ENCODE data around the gene UVRAG. TPM values are rescaled to one million over a fixed set of nuclear protein-coding genes. Genes with fewer than 3 reads are reported as not detected.

UVRAG gene
- total and polyA plus RNA-seq, 2 of the 13 experiments (the other 11 are each of a cell fraction or from before 2014, with no cell fraction given), result 9.7 to 17.3 TPM

- no peak for TF ChIP-seq ZNF430 (CRISPR knock-in tag; IDR thresholded peaks at IDR 0.05)
- no peak for TF ChIP-seq ZSCAN12 (CRISPR knock-in tag; IDR thresholded peaks at IDR 0.05)
- peak; percentile 51; the same call in 1 of the 2 replicates for TF ChIP-seq MYC (CRISPR knock-in tag; IDR thresholded peaks at IDR 0.05; ENCODE audit: borderline replicate concordance)
- TF ChIP-seq TCF7 (IDR thresholded peaks at IDR 0.05; ENCODE audit: low read depth), result 0 out of 2 replicates have a peak, but pooled peaks have one; percentile 39
- TF ChIP-seq SRSF9 (IDR thresholded peaks at IDR 0.05; ENCODE audit: borderline replicate concordance, insufficient read depth, low read depth, low read length, poor library complexity, severe bottlenecking), result no peak
- no peak for TF ChIP-seq SATB2 (CRISPR knock-in tag; IDR thresholded peaks at IDR 0.05)
Observed at GRCh38 chr11:76177250-76177686, 362.3 kb downstream of the UVRAG start (continued).

- Histone ChIP-seq H3K79me2 (ENCODE audit: insufficient read depth, low read length) (no peaks in the 10 kb centered on the region), H3K36me3 (replicated peaks in 1 of 2; ENCODE audit: control insufficient read depth in 1 of 2, insufficient read depth in 2 of 2, low read length in 2 of 2) (no peaks in the 10 kb centered on the region), H3K9ac (ENCODE audit: insufficient read depth, low read depth, low read length) (no peak overlapping the region), H3K4me2 (ENCODE audit: low read depth, low read length) (no peak overlapping the region), H2AFZ (ENCODE audit: low read length) (no peak overlapping the region), H4K20me1 (ENCODE audit: insufficient read depth, low read length) (no peaks in the 10 kb centered on the region), H3K4me3 (replicated peaks in 1 of 3; ENCODE audit: insufficient read depth in 1 of 3, low read depth in 2 of 3, low read length in 3 of 3) (no peak overlapping the region), H3K9me3 (ENCODE audit: low read length) (no peaks in the 10 kb centered on the region), H3K4me1 (ENCODE audit: insufficient read depth, low read length) (peaks cover 56% of the 10 kb centered on the region), H3K27me3 (ENCODE audit: control insufficient read depth in 1 of 2, insufficient read depth in 2 of 2, low read length in 2 of 2) (peaks cover 0 to 5% of the 10 kb centered on the region in 2 experiments; a peak in 2 of 5 replicates), H3K27ac (ENCODE audit: extremely low read length, insufficient read depth, low read length) (no peak overlapping the region)
- BruUV-seq (replicated peaks), result no TSS peak
- ATAC-seq (no peak), DNase-seq (ENCODE audit: low spot score) (no peak), FAIRE-seq (no peak)
- ChIA-PET POLR2A (no interaction called here), CTCF (ENCODE audit: low intra/inter-chr PET ratio, low total read pairs) (no interaction called here)
- intact Hi-C loops (cut with micrococcal nuclease; ENCODE audit: unreplicated experiment), result no loop called here
- 87% methylated on average over 7 of the region's 13 CpGs for WGBS (ENCODE audit: low lambda C conversion rate)
- in situ Hi-C loops (cut with HindIII; ENCODE audit: extremely low pct_ligation_motif_present, low pct_unique_long_range_greater_than_20kb), result no loop called here
- TF ChIP-seq PLRG1 (conservative IDR thresholded peaks at IDR 0.05), result no peak
- TF ChIP-seq, protein P1, sequence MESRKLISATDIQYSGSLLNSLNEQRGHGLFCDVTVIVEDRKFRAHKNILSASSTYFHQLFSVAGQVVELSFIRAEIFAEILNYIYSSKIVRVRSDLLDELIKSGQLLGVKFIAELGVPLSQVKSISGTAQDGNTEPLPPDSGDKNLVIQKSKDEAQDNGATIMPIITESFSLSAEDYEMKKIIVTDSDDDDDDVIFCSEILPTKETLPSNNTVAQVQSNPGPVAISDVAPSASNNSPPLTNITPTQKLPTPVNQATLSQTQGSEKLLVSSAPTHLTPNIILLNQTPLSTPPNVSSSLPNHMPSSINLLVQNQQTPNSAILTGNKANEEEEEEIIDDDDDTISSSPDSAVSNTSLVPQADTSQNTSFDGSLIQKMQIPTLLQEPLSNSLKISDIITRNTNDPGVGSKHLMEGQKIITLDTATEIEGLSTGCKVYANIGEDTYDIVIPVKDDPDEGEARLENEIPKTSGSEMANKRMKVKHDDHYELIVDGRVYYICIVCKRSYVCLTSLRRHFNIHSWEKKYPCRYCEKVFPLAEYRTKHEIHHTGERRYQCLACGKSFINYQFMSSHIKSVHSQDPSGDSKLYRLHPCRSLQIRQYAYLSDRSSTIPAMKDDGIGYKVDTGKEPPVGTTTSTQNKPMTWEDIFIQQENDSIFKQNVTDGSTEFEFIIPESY (CRISPR knock-in tag; IDR thresholded peaks at IDR 0.05), result peak; percentile 15; the same call in 1 of the 2 replicates
- TF ChIP-seq, protein P2, sequence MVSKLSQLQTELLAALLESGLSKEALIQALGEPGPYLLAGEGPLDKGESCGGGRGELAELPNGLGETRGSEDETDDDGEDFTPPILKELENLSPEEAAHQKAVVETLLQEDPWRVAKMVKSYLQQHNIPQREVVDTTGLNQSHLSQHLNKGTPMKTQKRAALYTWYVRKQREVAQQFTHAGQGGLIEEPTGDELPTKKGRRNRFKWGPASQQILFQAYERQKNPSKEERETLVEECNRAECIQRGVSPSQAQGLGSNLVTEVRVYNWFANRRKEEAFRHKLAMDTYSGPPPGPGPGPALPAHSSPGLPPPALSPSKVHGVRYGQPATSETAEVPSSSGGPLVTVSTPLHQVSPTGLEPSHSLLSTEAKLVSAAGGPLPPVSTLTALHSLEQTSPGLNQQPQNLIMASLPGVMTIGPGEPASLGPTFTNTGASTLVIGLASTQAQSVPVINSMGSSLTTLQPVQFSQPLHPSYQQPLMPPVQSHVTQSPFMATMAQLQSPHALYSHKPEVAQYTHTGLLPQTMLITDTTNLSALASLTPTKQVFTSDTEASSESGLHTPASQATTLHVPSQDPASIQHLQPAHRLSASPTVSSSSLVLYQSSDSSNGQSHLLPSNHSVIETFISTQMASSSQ (IDR thresholded peaks at IDR 0.05; ENCODE audit: low read depth), result no peak
- TF ChIP-seq, protein P2 (CRISPR knock-in tag; IDR thresholded peaks at IDR 0.05; ENCODE audit: borderline replicate concordance), result 0 out of 2 replicates have a peak, but pooled peaks have one; percentile 22
- peak; percentile 89 for TF ChIP-seq ZSCAN25 (CRISPR knock-in tag; IDR thresholded peaks at IDR 0.05)
- peak; percentile 8 for TF ChIP-seq HNRNPLL (IDR thresholded peaks at IDR 0.05; ENCODE audit: low read depth, low read length, poor library complexity, severe bottlenecking)
- TF ChIP-seq GPN1 (CRISPR knock-in tag; IDR thresholded peaks at IDR 0.05; ENCODE audit: borderline replicate concordance), result no peak
Observed at GRCh38 chr11:76179147-76179546, 364.1 kb downstream of the UVRAG start.

All from HepG2 (cell line).